Kidney epithelial cell (primary cell): Measurements from ENCODE around the gene CTNNA3. TPM values are rescaled to one million over a fixed set of nuclear protein-coding genes. Genes with fewer than 3 reads are reported as not detected.

Experiments used
- DNase-seq: peaks from one replicate; pipeline ENCODE4 v3.0.0-alpha.2; 2010; ENCODE audit warnings: low read depth
- H3K27me3 ChIP-seq: 2 replicates; pipeline ENCODE4 v1.6.0; 2011; ENCODE audit warnings: low read length; ENCODE audit not compliant: control insufficient read depth, insufficient read depth
- H3K36me3 ChIP-seq: 2 replicates; pipeline ENCODE4 v1.5.1; 2011; ENCODE audit warnings: low read length; ENCODE audit not compliant: control insufficient read depth, insufficient read depth
- H3K4me3 ChIP-seq: 2 replicates; pipeline ENCODE4 v1.5.1; 2011; ENCODE audit warnings: low read depth, mild to moderate bottlenecking, control low read depth, low read length
- CTCF ChIP-seq: IDR thresholded peaks from 2 replicates; pipeline ENCODE4 v1.5.1; 2011; ENCODE audit warnings: mild to moderate bottlenecking, moderate library complexity, low read length, control low read depth, inconsistent platforms; ENCODE audit not compliant: insufficient read depth, poor library complexity, severe bottlenecking
- total RNA-seq: library from RNA; depleted of rRNA; stranded (reverse); fragments of >200 nt; gene quantifications from 2 replicates; pipeline ENCODE4 v1.2.3, GENCODE V29; 2015

CTNNA3 gene
- total RNA-seq, 1 donor from 2014 or later = 0.79 TPM

DNA sequence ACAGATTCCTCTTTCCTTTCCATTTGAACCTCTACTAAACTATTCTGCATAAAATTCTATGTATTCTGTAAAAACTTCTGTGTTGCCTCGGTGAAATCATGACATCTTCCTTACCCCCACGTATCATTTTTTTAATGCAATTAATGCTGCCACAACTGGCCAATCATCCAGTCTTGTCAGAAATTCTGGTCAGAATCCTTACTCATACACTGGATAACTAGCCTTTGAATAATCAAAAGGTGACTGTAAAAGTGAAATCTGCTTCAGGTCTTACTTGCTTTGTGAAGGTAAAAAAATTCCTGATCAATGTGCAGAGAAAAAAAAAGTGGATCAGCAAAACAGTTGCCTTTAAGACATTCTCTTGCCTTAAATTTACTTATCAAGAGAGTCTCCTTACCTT lies 859.2 kb downstream of the CTNNA3 start:
- TF ChIP-seq CTCF = no peak
- no peaks in the 10 kb centered on the region for H3K27me3 ChIP-seq
- DNase-seq = no peak
- no peaks in the 10 kb centered on the region for H3K36me3 ChIP-seq
- no peak overlapping the region for H3K4me3 ChIP-seq

DNA sequence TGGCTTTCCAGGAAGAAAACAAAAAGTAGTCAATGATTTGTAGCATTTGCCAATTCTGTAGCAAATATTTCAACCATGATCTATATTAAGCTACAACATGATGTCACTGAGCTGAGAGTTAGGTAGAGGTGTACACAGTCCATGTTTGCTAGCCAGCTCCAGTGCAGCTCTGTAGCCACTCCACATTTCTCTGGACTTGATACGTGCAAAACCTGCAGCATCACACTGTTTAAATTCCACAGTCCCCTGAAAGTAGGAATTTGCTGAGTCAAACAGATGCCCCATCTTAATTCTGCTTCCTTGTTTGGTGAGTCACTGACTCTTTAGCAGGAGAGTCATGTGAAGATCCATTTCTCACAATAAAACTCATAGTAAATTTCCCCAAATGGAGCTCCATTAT lies 859.9 kb downstream of the CTNNA3 start:
- Histone ChIP-seq H3K36me3 (no peaks in the 10 kb centered on the region), H3K4me3 (no peak overlapping the region), H3K27me3 (no peaks in the 10 kb centered on the region)
- peak; percentile 82 for DNase-seq
- no peak for TF ChIP-seq CTCF

- H3K36me3 ChIP-seq = no peaks in the 10 kb centered on the region
- no peak for DNase-seq
- TF ChIP-seq CTCF = no peak
- no peak overlapping the region for H3K4me3 ChIP-seq
- H3K27me3 ChIP-seq = no peaks in the 10 kb centered on the region
Measured at GRCh38 chr10:66835400-66835799, 860.6 kb downstream of the CTNNA3 start.

- H3K27me3 ChIP-seq = no peaks in the 10 kb centered on the region
- H3K36me3 ChIP-seq = no peaks in the 10 kb centered on the region
- TF ChIP-seq CTCF = no peak
- DNase-seq = no peak
- no peak overlapping the region for H3K4me3 ChIP-seq
Measured at GRCh38 chr10:66834802-66835201, 861.2 kb downstream of the CTNNA3 start.

GRCh38 chr10:66833861-66834260 lies 862.1 kb downstream of the CTNNA3 start:
- Histone ChIP-seq H3K4me3 (no peak overlapping the region), H3K27me3 (no peaks in the 10 kb centered on the region), H3K36me3 (no peaks in the 10 kb centered on the region)
- DNase-seq = no peak
- TF ChIP-seq CTCF = no peak

DNA sequence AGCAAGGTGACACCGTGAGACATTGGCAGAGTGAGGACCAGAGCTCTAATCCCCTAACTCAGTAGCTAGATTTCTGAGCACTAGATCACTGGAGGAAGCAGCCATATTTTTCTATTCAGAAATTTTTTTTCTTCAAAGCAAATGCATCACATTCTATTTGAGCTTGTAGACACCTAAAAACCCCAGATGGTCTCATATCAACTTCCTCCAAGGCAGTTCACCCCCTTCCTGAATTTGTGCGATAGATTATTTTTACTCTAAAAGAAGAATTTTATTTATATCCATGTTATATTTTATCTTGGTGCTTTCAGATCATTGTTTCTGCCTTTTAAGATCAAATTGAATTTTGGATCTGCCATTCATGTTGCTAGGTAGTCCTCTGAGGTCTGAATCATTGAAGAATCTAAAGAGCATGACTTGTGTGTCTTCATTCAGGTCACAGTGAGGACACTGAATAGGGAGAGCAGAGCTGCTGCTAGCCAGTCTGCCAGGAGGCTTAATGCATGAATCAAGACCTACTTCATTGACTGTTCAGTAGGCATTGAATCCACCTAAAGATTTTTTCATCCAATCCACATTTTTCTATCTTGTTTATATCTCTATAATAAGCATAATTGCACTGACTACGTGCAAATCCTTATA lies 863.1 kb downstream of the CTNNA3 start:
- H3K4me3 ChIP-seq = no peak overlapping the region
- H3K36me3 ChIP-seq = no peaks in the 10 kb centered on the region
- TF ChIP-seq CTCF = no peak
- DNase-seq = no peak
- H3K27me3 ChIP-seq = no peaks in the 10 kb centered on the region
